HG03442 (cell line): ENCODE measurements around the gene JCAD.
"Not testable (repeated sequence)": the region's sequence is repeated elsewhere in the genome, so short reads cannot be mapped to it uniquely, and the experiment has no call there.

Source experiments
- ATAC-seq: cut with Tn5 transposase; IDR thresholded peaks from one replicate; pipeline ENCODE4 v1.9.1; 2021; ENCODE audit warnings: mild to moderate bottlenecking, moderate library complexity; ENCODE audit not compliant: unreplicated experiment

JCAD gene

GRCh38 chr10:29998142-29998808, 61.1 kb downstream of the JCAD start:
- peak; percentile 78 for ATAC-seq

GRCh38 chr10:29994811-29995210, 64.6 kb downstream of the JCAD start:
- no peak for ATAC-seq

- ATAC-seq: no peak
Measured at GRCh38 chr10:29993319-29993915, 66.0 kb downstream of the JCAD start.

- no peak for ATAC-seq
Measured at GRCh38 chr10:29992914-29993313, 66.5 kb downstream of the JCAD start.

- no peak for ATAC-seq
Measured at GRCh38 chr10:29991382-29991781, 68.0 kb downstream of the JCAD start.

- ATAC-seq: no peak
Measured at GRCh38 chr10:29987471-29987870, 71.9 kb downstream of the JCAD start.

- ATAC-seq: no peak
Measured at GRCh38 chr10:29982997-29983648, 76.3 kb downstream of the JCAD start.

- no peak for ATAC-seq
Measured at GRCh38 chr10:29981510-29981909, 77.9 kb downstream of the JCAD start.

- no peak for ATAC-seq
Measured at GRCh38 chr10:29980084-29980483, 79.3 kb downstream of the JCAD start.

- ATAC-seq: not testable (repeated sequence)
Measured at GRCh38 chr10:29979421-29979779, 80.0 kb downstream of the JCAD start.

- no peak for ATAC-seq
Measured at GRCh38 chr10:29977171-29977570, 82.2 kb downstream of the JCAD start.

- no peak for ATAC-seq
Measured at GRCh38 chr10:29976134-29976533, 83.3 kb downstream of the JCAD start.

- no peak for ATAC-seq
Measured at GRCh38 chr10:29974773-29975172, 84.6 kb downstream of the JCAD start.

- no peak for ATAC-seq
Measured at GRCh38 chr10:29973921-29974320, 85.5 kb downstream of the JCAD start.

GRCh38 chr10:29970576-29970975, 88.8 kb downstream of the JCAD start:
- no peak for ATAC-seq

- no peak for ATAC-seq
Measured at GRCh38 chr10:29970012-29970396, 89.4 kb downstream of the JCAD start.

- no peak for ATAC-seq
Measured at GRCh38 chr10:29969255-29970011, 90.0 kb downstream of the JCAD start.

GRCh38 chr10:29968585-29968984, 90.8 kb downstream of the JCAD start:
- ATAC-seq: no peak

GRCh38 chr10:29966269-29966668, 93.1 kb downstream of the JCAD start:
- ATAC-seq: no peak
